ENCODE data around the gene PHLDA2. TPM values are rescaled to one million over a fixed set of nuclear protein-coding genes. Genes with fewer than 3 reads are reported as not detected.

Gene PHLDA2
- total and polyA plus RNA-seq, 5 experiments from 2014 or later: 0.69 to 0.83 TPM; not detected in 3

DNA sequence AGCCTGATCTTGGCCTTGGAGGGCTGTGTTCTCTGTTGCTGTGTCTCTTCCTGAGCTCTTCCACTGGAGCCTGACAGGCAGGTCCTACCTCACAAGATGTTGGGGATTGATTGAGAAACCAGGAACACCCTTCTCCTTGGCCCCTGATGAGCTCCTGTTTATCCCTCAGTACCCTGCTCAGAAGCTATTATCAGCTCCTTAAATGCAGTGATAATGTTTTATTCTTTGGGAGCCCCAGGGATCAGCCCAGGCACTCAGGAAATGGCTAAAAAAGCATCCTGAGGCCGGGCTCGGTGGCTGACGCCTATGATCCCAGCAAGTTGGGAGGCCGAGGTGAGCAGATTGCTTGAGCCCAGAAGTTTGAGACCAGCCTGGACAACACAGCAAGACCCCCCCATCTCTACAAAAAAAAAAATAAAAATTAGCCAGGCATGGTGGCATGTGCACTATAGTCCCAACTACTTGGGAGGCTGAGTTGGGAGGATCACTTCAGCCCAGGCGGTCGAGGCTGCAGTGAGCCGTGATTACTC lies 4.9 kb upstream of the PHLDA2 start:
- Mint-ChIP-seq H3K27ac (peak overlapping the region in 1 of 10 donors; percentile 66), H3K4me3 (no peak overlapping the region), H3K4me1 (peaks cover 5 to 17% (median 14%) of the 10 kb centered on the region in 4 donors), H3K27me3 (peaks cover under 1 to 11% (median 5%) of the 10 kb centered on the region in 5 donors), H3K9me3 (peaks cover 0 to 23% (median 21%) of the 10 kb centered on the region in 9 donors), H3K36me3 (peaks cover 0 to 13% (median 0%) of the 10 kb centered on the region in 3 donors)
- POLR2A ChIA-PET: interaction anchor here (0.8 to 1.1 kb wide), 2 partner anchors 8 to 91 kb away, joined by 3 to 6 read pairs; no protein-coding TSS in a partner anchor
- DNase-seq (no peak), ATAC-seq (no peak)

GRCh38 chr11:2933375-2934020 lies 4.3 kb upstream of the PHLDA2 start:
- Mint-ChIP-seq H3K27me3 (peaks cover 3 to 17% (median 6%) of the 10 kb centered on the region in 5 donors), H3K9me3 (peaks cover 0 to 17% (median 16%) of the 10 kb centered on the region in 9 donors), H3K4me3 (no peak overlapping the region), H3K36me3 (peaks cover 0 to 10% (median 0%) of the 10 kb centered on the region in 3 donors), H3K4me1 (peaks cover 6 to 19% (median 16%) of the 10 kb centered on the region in 4 donors), H3K27ac (peak overlapping the region in 1 of 10 donors; percentile 37)
- peak in 1 of 10 donors; percentile 21 for DNase-seq
- ATAC-seq: peak in 1 of 2 donors; percentile 40
- POLR2A ChIA-PET: interaction anchor here (0.8 to 1.1 kb wide), 2 partner anchors 9 to 90 kb away, joined by 3 to 6 read pairs; no protein-coding TSS in a partner anchor

GRCh38 chr11:2932850-2933251 lies 3.6 kb upstream of the PHLDA2 start:
- Mint-ChIP-seq H3K4me3 (no peak overlapping the region), H3K4me1 (peaks cover 11 to 24% (median 21%) of the 10 kb centered on the region in 4 donors), H3K36me3 (peaks cover 0 to 7% (median 0%) of the 10 kb centered on the region in 3 donors), H3K27me3 (peaks cover 7 to 23% (median 9%) of the 10 kb centered on the region in 5 donors), H3K27ac (peak overlapping the region in 1 of 10 donors; percentile 48), H3K9me3 (peaks cover 0 to 11% (median 9%) of the 10 kb centered on the region in 9 donors)
- DNase-seq (no peak), ATAC-seq (no peak)
- POLR2A ChIA-PET: no interaction called here

- DNase-seq: no peak
Measured at GRCh38 chr11:2931771-2932738, 2.8 kb upstream of the PHLDA2 start.

GRCh38 chr11:2931420-2931746 lies 2.2 kb upstream of the PHLDA2 start:
- Mint-ChIP-seq H3K36me3 (no peaks in the 10 kb centered on the region), H3K4me3 (no peak overlapping the region), H3K27me3 (peaks cover 7 to 30% (median 13%) of the 10 kb centered on the region in 5 donors), H3K9me3 (no peaks in the 10 kb centered on the region), H3K27ac (peak overlapping the region in 1 of 10 donors; percentile 65), H3K4me1 (peaks cover 9 to 26% (median 22%) of the 10 kb centered on the region in 4 donors)
- DNase-seq: no peak
- ATAC-seq: no peak
- POLR2A ChIA-PET: interaction anchor here (1.6 kb wide), 1 partner anchor 9 kb away, joined by 4 read pairs; no protein-coding TSS in a partner anchor

More at GRCh38 chr11:2931771-2932738, 2.8 kb upstream of the PHLDA2 start:
- peaks cover 9 to 26% (median 22%) of the 10 kb centered on the region in 4 donors for H3K4me1 Mint-ChIP-seq
- peaks cover 7 to 30% (median 13%) of the 10 kb centered on the region in 5 donors for H3K27me3 Mint-ChIP-seq
- H3K4me3 Mint-ChIP-seq: no peak overlapping the region
- no peaks in the 10 kb centered on the region for H3K36me3 Mint-ChIP-seq
- no peak for ATAC-seq
- peak overlapping the region in 1 of 10 donors; percentile 48 for H3K27ac Mint-ChIP-seq
- peaks cover 0 to 3% (median 1%) of the 10 kb centered on the region in 9 donors for H3K9me3 Mint-ChIP-seq
- POLR2A ChIA-PET: interaction anchor here (1.6 kb wide), 1 partner anchor 8 kb away, joined by 4 read pairs; no protein-coding TSS in a partner anchor

- H3K27ac Mint-ChIP-seq: peak overlapping the region in 3 of 10 donors; percentile 25 to 65 (median 27)
- DNase-seq (peak in 1 of 10 donors; percentile 15), ATAC-seq (no peak)
- no peaks in the 10 kb centered on the region for H3K9me3 Mint-ChIP-seq
- POLR2A ChIA-PET: interaction anchor here (0.6 to 2.2 kb wide), 5 partner anchors 9 to 38 kb away, joined by 4 to 14 read pairs (median 6); no protein-coding TSS in a partner anchor
- H3K4me3 Mint-ChIP-seq: peak overlapping the region in 9 of 10 donors; percentile 65 to 86 (median 79)
- H3K36me3 Mint-ChIP-seq: no peaks in the 10 kb centered on the region
- H3K4me1 Mint-ChIP-seq: peaks cover 9 to 26% (median 22%) of the 10 kb centered on the region in 4 donors
- peaks cover 7 to 30% (median 13%) of the 10 kb centered on the region in 5 donors for H3K27me3 Mint-ChIP-seq
Measured at GRCh38 chr11:2930704-2931419, 1.6 kb upstream of the PHLDA2 start.

GRCh38 chr11:2929950-2930703 lies 907 bp upstream of the PHLDA2 start:
- H3K27ac Mint-ChIP-seq: peak overlapping the region in 6 of 10 donors; percentile 25 to 71 (median 50)

DNA sequence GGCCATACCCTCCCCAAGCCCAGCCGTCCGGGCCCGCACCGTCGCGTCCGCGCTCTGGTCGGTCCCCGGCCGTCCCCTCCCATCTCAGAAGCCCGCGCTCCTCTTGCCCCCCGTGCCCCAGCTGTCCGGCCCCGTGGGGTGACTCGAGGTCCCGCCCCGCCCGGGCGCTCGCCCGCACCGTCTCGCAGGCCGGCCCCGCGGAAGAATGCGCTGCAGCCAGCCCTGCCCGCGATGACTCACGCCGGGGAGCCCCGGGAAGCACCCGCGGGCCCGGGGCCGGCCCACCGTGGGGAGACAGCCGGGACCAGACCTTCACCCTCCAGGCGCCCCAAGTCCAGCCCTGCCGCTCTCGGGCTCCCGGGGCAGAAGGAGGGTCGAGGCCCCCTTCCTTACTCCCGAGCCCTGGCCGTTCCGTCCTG lies 320 bp upstream of the PHLDA2 start:
- POLR2A ChIA-PET: interaction anchor here (0.6 to 2.2 kb wide), 11 partner anchors 11 to 746 kb away, joined by 3 to 14 read pairs (median 5); partner anchors contain the start of gene TSSC4
- Mint-ChIP-seq H3K27ac (peak overlapping the region in 3 of 10 donors; percentile 27 to 62 (median 37)), H3K4me1 (peaks cover 9 to 26% (median 22%) of the 10 kb centered on the region in 4 donors), H3K27me3 (peaks cover 7 to 30% (median 13%) of the 10 kb centered on the region in 5 donors), H3K9me3 (no peaks in the 10 kb centered on the region), H3K4me3 (peak overlapping the region; percentile 66 to 86 (median 82)), H3K36me3 (no peaks in the 10 kb centered on the region)
- ATAC-seq (peak in 1 of 2 donors; percentile 24), DNase-seq (no peak)

More at GRCh38 chr11:2929950-2930703, 907 bp upstream of the PHLDA2 start:
- POLR2A ChIA-PET: interaction anchor here (0.6 to 2.2 kb wide), 12 partner anchors 9 to 747 kb away, joined by 3 to 14 read pairs (median 5); partner anchors contain the start of gene TSSC4
- H3K4me1 Mint-ChIP-seq: peaks cover 9 to 26% (median 22%) of the 10 kb centered on the region in 4 donors
- no peaks in the 10 kb centered on the region for H3K9me3 Mint-ChIP-seq
- DNase-seq (peak in 1 of 10 donors; percentile 41), ATAC-seq (peak; percentile 29 to 30)
- no peaks in the 10 kb centered on the region for H3K36me3 Mint-ChIP-seq
- H3K4me3 Mint-ChIP-seq: peak overlapping the region; percentile 66 to 86 (median 82)
- H3K27me3 Mint-ChIP-seq: peaks cover 7 to 30% (median 13%) of the 10 kb centered on the region in 5 donors

DNA sequence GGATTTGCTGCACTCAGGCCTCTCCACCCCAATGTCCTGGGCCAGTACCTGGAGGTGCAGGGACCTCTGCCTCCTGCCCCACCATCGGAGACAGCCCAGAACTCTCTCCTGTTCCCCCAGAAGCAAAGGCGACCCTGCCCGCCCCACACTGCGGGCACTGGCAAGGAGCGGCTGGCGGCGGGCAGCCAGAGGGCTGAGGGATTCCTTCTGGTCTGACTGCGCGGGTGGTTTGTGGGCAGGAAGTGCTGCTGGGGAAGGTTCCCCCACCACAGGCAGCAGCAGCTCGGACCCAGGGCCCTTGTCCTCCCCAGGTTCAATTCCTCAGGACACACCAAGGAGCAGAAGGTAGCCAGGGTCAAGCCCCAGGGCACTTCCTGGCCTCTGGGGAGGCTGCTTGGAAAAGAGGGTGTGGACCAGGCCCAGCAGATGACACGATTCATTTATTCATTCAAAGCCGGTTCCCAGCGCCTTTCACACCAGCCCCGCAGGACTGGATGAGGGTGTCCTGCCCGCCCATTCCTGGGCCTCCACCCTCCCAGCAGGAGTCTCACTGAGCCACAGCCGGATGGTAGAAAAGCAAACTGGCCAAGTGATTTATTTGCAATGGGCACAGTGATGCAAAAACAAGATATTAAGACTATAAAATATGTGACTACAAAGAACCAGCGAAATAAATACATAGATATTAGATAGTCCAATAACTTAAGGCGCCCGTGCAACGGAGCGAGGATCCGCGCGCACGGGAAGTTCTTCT lies 1.2 kb downstream of the PHLDA2 start:
- no peak for ATAC-seq
- Mint-ChIP-seq H3K27me3 (peaks cover 7 to 30% (median 13%) of the 10 kb centered on the region in 5 donors), H3K4me3 (peak overlapping the region; percentile 63 to 82 (median 77)), H3K27ac (peak overlapping the region in 6 of 10 donors; percentile 15 to 83 (median 41)), H3K4me1 (peaks cover 9 to 26% (median 21%) of the 10 kb centered on the region in 4 donors), H3K36me3 (no peaks in the 10 kb centered on the region), H3K9me3 (no peaks in the 10 kb centered on the region)
- DNase-seq: no peak
- POLR2A ChIA-PET: interaction anchor here (0.6 to 2.2 kb wide), 6 partner anchors 13 to 1330 kb away, joined by 3 to 14 read pairs (median 3); partner anchors contain the start of gene KRTAP5-2
